ENCODE data around the gene HMCN2. TPM values are rescaled to one million over a fixed set of nuclear protein-coding genes. Genes with fewer than 3 reads are reported as not detected.

HMCN2 gene
- total and polyA plus RNA-seq, 8 donors: 0.31 to 3.9 (median 0.68) TPM

- Histone ChIP-seq H3K9me3 (no peaks in the 10 kb centered on the region), H3K27me3 (no peaks in the 10 kb centered on the region), H3K27ac (no peak overlapping the region), H3K4me1 (no peaks in the 10 kb centered on the region), H3K36me3 (no peaks in the 10 kb centered on the region), H3K4me3 (no peak overlapping the region)
- intact Hi-C loops (cut with DNase I): no loop called here
- TF ChIP-seq, protein P1, sequence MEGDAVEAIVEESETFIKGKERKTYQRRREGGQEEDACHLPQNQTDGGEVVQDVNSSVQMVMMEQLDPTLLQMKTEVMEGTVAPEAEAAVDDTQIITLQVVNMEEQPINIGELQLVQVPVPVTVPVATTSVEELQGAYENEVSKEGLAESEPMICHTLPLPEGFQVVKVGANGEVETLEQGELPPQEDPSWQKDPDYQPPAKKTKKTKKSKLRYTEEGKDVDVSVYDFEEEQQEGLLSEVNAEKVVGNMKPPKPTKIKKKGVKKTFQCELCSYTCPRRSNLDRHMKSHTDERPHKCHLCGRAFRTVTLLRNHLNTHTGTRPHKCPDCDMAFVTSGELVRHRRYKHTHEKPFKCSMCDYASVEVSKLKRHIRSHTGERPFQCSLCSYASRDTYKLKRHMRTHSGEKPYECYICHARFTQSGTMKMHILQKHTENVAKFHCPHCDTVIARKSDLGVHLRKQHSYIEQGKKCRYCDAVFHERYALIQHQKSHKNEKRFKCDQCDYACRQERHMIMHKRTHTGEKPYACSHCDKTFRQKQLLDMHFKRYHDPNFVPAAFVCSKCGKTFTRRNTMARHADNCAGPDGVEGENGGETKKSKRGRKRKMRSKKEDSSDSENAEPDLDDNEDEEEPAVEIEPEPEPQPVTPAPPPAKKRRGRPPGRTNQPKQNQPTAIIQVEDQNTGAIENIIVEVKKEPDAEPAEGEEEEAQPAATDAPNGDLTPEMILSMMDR (IDR thresholded peaks at IDR 0.05): no peak
- ATAC-seq (no peak), DNase-seq (no peak)
These were observed 144.9 kb downstream of the HMCN2 start for GRCh38 chr9:130410443-130410842.

- intact Hi-C loops (cut with DNase I): no loop called here
- H3K27ac ChIP-seq: no peak overlapping the region
These were observed 146.0 kb downstream of the HMCN2 start for GRCh38 chr9:130411566-130411915.

GRCh38 chr9:130414081-130414731 lies 148.6 kb downstream of the HMCN2 start:
- no peaks in the 10 kb centered on the region for H3K9me3 ChIP-seq
- no peak overlapping the region for H3K4me3 ChIP-seq
- no peaks in the 10 kb centered on the region for H3K36me3 ChIP-seq
- ATAC-seq: no peak
- no peaks in the 10 kb centered on the region for H3K4me1 ChIP-seq
- TF ChIP-seq, protein P1 (IDR thresholded peaks at IDR 0.05): no peak
- intact Hi-C loops (cut with DNase I): no loop called here
- H3K27me3 ChIP-seq: no peaks in the 10 kb centered on the region
- no peak for DNase-seq
- no peak overlapping the region for H3K27ac ChIP-seq

More at GRCh38 chr9:130411566-130411915, 146.0 kb downstream of the HMCN2 start:
- peak in 2 of 4 donors; percentile 51 to 77 for DNase-seq
- Histone ChIP-seq H3K4me1 (no peaks in the 10 kb centered on the region), H3K36me3 (no peaks in the 10 kb centered on the region), H3K4me3 (no peak overlapping the region), H3K9me3 (no peaks in the 10 kb centered on the region), H3K27me3 (no peaks in the 10 kb centered on the region)
- TF ChIP-seq, protein P1 (IDR thresholded peaks at IDR 0.05): no peak
- ATAC-seq: no peak

DNA sequence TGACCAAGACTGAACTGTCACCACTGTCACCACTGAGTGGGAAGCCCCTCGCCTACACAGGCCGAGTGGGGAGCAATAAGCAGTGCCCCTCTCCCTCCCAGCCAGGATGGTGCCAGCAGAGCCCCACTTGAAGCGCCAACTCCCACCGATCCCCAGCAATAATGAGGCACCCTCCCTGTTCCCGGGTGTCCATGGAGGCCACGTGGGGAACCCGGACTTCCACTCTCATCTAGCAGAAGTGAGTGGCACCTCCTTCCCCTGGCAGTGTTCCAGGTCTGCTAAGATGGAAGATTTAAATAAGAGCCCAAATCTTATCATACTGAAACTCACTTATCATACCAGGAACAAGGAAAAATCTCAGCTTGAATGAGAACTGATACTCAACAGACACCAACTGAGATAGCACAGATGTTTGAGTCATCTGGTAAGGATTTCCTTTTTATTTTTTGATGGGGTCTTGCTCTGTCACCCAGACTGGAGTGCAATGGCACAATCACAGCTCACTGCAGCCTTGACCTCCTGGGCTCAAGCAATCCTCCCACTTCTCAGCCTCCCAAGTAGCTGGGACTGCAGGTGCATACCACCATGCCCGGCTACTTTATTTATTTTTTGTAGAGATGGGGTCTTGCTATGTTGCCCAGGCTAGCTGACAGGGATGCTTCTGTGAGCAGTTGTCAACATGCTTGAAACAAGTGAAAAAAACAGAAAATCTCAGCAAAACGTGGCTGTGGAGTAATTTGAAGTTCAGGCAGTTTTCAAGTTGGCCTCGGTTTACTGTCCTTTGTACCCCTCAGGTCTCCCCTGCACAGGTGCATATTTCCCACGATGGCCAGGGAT lies 149.6 kb downstream of the HMCN2 start:
- no peak for DNase-seq
- no peaks in the 10 kb centered on the region for H3K4me1 ChIP-seq
- H3K9me3 ChIP-seq: no peaks in the 10 kb centered on the region
- TF ChIP-seq, protein P1 (IDR thresholded peaks at IDR 0.05): no peak
- H3K27ac ChIP-seq: no peak overlapping the region
- intact Hi-C loops (cut with DNase I): no loop called here
- H3K4me3 ChIP-seq: no peak overlapping the region
- no peaks in the 10 kb centered on the region for H3K36me3 ChIP-seq
- no peak for ATAC-seq
- H3K27me3 ChIP-seq: no peaks in the 10 kb centered on the region

DNA sequence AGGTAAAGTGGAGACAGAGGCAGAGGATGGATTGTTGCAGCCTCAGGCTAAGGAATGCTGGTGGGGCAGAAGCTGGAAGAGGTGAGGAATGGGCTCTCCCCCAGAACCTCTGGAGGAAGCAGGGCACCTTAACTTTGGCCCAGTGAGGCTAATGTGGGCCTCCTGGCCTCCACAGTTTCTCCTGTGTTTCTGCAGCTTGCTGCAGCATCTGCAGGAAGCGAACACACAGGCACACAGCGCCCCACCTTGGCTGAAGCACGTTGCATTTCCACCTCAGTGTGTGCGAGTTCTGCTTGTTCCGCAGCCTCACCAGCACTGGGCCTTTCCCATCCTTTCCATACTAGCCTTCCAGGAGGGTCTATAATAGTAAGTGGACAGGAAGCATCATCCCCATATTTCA lies 152.0 kb downstream of the HMCN2 start:
- Histone ChIP-seq H3K4me3 (no peak overlapping the region), H3K36me3 (no peaks in the 10 kb centered on the region), H3K27ac (no peak overlapping the region), H3K4me1 (no peaks in the 10 kb centered on the region), H3K9me3 (no peaks in the 10 kb centered on the region), H3K27me3 (no peaks in the 10 kb centered on the region)
- ATAC-seq (no peak), DNase-seq (no peak)
- intact Hi-C loops (cut with DNase I): no loop called here
- TF ChIP-seq, protein P1 (IDR thresholded peaks at IDR 0.05): no peak

All from left lung (tissue), 10 donors.